Mesothelial cell of epicardium (in vitro differentiated cells): ENCODE measurements around the gene RUNX1. TPM values are rescaled to one million over a fixed set of nuclear protein-coding genes. Genes with fewer than 3 reads are reported as not detected.

Experiments
- DNase-seq, 2 experiments: peaks; one replicate each; pipeline ENCODE4 v3.0.0; 2021; ENCODE audit warnings: low spot score in 2 of 2; ENCODE audit not compliant: unreplicated experiment in 2 of 2
- H3K27ac Mint-ChIP-seq: 2 replicates; pipeline ENCODE4 v1.8.0; 2021; ENCODE audit warnings: mixed read lengths
- H3K27me3 Mint-ChIP-seq: 2 replicates; pipeline ENCODE4 v1.8.0; 2021; ENCODE audit warnings: low read depth, mixed read lengths
- H3K36me3 Mint-ChIP-seq: 2 replicates; pipeline ENCODE4 v1.8.0; 2021; ENCODE audit warnings: mixed read lengths
- H3K4me1 Mint-ChIP-seq: 2 replicates; pipeline ENCODE4 v1.8.0; 2021; ENCODE audit warnings: mixed read lengths
- H3K4me3 Mint-ChIP-seq: 2 replicates; pipeline ENCODE4 v1.8.0; 2021; ENCODE audit warnings: mild to moderate bottlenecking, moderate library complexity, mixed read lengths
- H3K9me3 Mint-ChIP-seq: 2 replicates; pipeline ENCODE4 v1.8.0; 2021; ENCODE audit warnings: mixed read lengths
- total RNA-seq: library from RNA; stranded (reverse); gene quantifications from 3 replicates; pipeline ENCODE4 v1.2.1, GENCODE V29; 2021
- TF ChIP-seq, protein P1 (sequence below): fragments of 200-600 bp; sonication (generic); IDR thresholded peaks from one replicate; pipeline ENCODE4 v1.5.0; 2021; ENCODE audit warnings: antibody characterized with exemption; ENCODE audit not compliant: unreplicated experiment

RUNX1 gene
- total RNA-seq, 1 donor from 2014 or later, result 41.2 TPM

DNA sequence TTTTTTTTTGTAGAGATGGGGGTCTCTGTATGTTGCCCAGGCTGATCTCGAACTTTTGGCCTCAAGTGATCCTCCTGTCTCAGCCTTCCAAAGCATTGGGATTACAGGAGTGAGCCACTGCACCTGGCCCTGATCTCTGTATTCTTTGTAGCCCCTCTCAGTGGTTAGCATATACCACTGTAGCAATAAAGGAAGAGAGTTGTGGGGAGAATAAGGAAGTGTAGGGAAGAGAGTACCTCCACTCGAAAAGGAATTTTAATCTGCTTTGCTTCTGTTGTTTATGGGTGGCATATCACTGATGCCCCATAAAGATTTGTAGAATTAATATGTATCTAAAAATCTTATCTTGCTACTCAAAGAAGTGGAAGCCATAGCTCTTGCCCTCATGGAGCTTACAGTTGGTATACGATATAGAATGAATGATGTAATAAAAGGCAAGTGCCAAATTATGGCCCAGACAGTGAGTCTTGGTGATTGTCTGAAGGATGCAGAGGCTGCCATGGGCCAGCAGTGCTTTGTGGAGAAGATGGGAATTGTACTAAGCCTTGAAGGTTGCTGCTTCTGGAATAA is 284.3 kb downstream of the RUNX1 start:
- Mint-ChIP-seq H3K9me3 (peaks cover 6% of the 10 kb centered on the region), H3K4me3 (no peak overlapping the region), H3K27me3 (no peaks in the 10 kb centered on the region), H3K4me1 (no peaks in the 10 kb centered on the region), H3K36me3 (no peaks in the 10 kb centered on the region), H3K27ac (no peak overlapping the region)
- no peak for DNase-seq
- TF ChIP-seq, protein P1, sequence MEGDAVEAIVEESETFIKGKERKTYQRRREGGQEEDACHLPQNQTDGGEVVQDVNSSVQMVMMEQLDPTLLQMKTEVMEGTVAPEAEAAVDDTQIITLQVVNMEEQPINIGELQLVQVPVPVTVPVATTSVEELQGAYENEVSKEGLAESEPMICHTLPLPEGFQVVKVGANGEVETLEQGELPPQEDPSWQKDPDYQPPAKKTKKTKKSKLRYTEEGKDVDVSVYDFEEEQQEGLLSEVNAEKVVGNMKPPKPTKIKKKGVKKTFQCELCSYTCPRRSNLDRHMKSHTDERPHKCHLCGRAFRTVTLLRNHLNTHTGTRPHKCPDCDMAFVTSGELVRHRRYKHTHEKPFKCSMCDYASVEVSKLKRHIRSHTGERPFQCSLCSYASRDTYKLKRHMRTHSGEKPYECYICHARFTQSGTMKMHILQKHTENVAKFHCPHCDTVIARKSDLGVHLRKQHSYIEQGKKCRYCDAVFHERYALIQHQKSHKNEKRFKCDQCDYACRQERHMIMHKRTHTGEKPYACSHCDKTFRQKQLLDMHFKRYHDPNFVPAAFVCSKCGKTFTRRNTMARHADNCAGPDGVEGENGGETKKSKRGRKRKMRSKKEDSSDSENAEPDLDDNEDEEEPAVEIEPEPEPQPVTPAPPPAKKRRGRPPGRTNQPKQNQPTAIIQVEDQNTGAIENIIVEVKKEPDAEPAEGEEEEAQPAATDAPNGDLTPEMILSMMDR, result no peak

DNA sequence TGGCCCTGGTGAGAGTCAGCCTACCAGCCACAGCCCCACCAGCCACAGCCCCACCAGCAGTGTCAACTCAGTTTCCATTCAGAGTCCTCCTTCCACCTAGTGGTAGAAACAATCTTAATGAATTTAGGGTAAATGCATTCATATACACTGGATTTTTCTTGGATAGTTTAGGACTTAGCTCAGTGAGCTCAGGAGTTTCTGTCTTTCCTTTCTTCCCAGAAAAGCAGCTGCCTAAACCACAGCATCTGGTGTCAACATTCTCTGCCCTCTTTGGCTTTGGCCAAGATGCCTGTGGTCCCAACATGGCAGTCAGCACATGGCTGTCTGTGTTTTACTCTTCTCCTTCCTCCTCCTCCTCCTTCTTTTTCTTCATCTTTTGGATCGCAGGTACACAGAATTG is 286.3 kb downstream of the RUNX1 start:
- Mint-ChIP-seq H3K9me3 (peaks cover 6% of the 10 kb centered on the region), H3K27me3 (no peaks in the 10 kb centered on the region), H3K4me1 (no peaks in the 10 kb centered on the region), H3K36me3 (no peaks in the 10 kb centered on the region), H3K4me3 (no peak overlapping the region), H3K27ac (no peak overlapping the region)
- TF ChIP-seq, protein P1, result no peak
- no peak for DNase-seq

DNA sequence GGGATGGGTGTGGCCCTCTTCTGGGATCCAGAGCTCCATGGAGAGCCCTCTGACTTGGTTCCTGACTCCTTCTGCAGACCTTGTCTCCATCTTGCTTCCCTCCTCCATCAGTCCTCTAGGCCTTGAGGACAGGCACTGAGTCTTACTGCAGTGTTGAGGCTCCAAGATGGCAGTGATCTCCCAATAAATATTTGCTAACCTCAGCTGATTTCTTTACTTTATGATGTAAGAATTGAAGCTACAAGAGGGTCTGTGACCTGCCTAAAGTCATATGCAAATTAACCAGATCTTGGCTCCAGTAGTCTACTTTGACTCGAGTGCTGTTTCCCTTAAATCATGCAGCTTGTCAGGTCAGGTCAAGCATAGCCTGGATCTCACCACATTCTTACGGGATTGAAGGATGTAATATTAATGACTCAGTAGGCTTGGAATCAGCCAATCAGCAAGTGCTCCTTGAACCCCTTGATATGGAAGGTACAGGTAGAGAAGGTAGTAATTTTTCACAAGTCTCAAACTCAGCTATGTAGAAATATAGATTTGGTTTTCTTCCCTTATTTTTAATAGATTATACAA is 287.3 kb downstream of the RUNX1 start:
- no peaks in the 10 kb centered on the region for H3K4me1 Mint-ChIP-seq
- H3K27me3 Mint-ChIP-seq, result no peaks in the 10 kb centered on the region
- H3K9me3 Mint-ChIP-seq, result peaks cover 6% of the 10 kb centered on the region
- H3K36me3 Mint-ChIP-seq, result no peaks in the 10 kb centered on the region
- H3K4me3 Mint-ChIP-seq, result no peak overlapping the region
- TF ChIP-seq, protein P1, result no peak
- DNase-seq, result no peak
- no peak overlapping the region for H3K27ac Mint-ChIP-seq

DNA sequence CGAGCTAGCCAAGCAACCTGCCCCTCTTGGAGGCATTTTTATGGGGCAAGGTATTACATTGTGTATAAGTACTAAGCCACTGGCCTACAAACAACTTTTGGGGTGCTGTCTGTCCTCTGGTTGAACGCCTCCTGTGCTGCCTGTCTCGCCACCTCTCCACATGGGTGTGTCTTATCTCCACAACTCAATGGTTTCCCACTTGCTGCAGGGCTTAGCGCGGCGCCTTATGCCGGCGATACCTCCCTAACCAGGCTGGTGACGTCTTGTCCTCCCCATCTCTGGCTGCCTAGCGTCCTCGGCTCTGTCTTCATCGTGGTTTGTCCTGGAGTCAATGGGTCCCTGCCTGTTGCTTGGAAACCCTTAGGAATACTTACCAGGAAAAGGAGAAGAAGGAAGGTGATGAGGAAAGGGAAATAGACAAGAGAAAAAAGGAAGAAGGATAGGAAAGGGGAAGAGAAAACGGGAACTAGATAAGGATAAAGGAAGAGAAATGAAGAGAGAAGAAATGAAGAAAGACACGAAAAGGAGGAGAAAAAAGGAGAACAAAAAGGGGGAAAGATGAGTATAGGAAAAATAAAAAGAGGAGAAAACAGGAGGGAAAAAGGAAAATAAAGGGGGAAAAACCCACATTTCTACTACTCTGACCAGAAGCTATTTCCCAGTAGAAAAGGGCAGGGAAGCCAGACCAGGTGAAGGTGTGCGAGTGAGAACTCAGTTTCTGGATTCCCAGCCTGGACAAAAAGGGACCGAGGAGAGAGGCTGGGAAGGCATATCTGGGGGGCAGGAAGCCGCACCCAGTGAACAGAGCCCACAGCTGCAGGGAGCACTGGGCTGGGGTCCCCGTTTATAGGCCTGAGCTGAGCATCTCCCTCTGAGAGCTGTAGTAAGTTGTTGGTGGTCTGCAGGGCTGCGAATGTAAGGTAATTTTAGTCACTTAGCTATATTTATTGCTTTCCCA is 294.1 kb downstream of the RUNX1 start:
- TF ChIP-seq, protein P1, result no peak
- Mint-ChIP-seq H3K4me1 (no peaks in the 10 kb centered on the region), H3K27ac (no peak overlapping the region), H3K36me3 (no peaks in the 10 kb centered on the region), H3K9me3 (no peaks in the 10 kb centered on the region), H3K27me3 (peaks cover 3% of the 10 kb centered on the region), H3K4me3 (no peak overlapping the region)
- DNase-seq, result no peak

DNA sequence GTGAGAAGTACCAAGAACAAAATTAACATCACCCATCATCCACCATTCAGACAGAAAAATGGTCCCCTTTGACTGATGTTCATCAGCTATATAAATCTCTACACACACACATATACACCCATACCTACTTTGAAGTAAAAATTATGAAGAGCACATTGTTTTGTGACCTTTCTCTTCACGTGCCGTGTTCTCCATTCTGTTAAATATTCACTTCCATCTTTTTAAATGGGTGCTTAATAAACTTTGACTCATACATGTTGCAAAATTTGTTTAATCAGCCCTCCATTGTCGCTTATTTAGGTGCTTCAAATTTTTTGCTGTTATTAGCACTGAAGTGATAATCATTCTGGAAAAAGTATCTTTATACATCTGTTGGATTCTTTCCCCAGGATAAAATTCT is 300.2 kb downstream of the RUNX1 start:
- Mint-ChIP-seq H3K36me3 (no peaks in the 10 kb centered on the region), H3K4me1 (peaks cover 6% of the 10 kb centered on the region)
- TF ChIP-seq, protein P1, result no peak

More for the DNA sequence above, 300.2 kb downstream of the RUNX1 start:
- no peak for DNase-seq
- H3K27me3 Mint-ChIP-seq, result peaks cover 5% of the 10 kb centered on the region
- no peak overlapping the region for H3K27ac Mint-ChIP-seq
- no peak overlapping the region for H3K4me3 Mint-ChIP-seq
- no peaks in the 10 kb centered on the region for H3K9me3 Mint-ChIP-seq
